GM18499 (cell line): ENCODE results near the gene PDCD11.
"Not testable (repeated sequence)": the region's sequence is repeated elsewhere in the genome, so short reads cannot be mapped to it uniquely, and the experiment has no call there.

Experiments
- ATAC-seq: cut with Tn5 transposase; IDR thresholded peaks from one replicate; pipeline ENCODE4 v1.9.1; 2021; ENCODE audit warnings: moderate number of reproducible peaks; ENCODE audit not compliant: insufficient read depth, unreplicated experiment

Gene PDCD11

DNA sequence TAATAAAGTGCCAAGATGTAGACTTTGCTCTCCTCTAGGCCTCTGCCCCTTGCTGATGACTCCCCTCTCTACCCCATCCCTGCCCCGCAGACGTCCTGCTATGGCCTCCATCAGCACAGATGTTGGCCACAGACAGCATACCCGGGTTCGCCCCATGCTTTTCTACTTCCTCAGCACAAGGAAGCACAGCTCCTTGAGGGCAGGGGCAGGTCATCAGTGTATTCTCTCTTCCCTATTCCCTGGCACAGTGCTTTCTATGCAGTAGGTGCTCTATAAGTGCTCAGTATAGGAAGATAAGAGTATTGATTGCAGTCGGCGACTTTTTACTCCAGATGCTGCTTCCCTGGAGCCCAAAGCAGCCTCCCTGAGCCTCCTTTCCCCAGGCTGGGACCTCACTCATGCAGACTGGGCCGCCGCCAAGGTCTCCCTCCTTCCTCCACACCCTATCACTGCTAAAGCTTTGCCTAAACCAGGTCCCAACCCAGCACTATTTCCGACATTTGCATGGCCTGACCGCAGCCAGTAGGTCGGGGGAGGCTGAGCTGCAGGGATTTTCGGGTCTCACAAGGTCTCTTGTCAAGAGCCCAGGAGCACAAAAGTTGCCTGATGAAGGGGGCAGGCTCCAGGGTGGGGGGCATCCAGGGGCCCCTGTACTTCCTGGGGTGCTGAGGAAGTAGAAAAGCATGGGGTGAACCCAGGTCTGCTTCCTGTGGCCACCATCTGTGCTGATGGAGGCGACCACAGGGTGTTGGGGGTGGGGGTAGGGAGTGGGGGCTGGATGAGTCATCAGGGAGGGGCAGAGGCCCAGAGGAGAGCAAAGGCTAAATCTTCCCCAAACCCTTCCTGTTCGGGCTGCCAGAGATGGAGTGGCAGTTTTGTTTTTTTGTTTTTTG is 74.6 kb downstream of the PDCD11 start:
- peak; percentile 60 for ATAC-seq

DNA sequence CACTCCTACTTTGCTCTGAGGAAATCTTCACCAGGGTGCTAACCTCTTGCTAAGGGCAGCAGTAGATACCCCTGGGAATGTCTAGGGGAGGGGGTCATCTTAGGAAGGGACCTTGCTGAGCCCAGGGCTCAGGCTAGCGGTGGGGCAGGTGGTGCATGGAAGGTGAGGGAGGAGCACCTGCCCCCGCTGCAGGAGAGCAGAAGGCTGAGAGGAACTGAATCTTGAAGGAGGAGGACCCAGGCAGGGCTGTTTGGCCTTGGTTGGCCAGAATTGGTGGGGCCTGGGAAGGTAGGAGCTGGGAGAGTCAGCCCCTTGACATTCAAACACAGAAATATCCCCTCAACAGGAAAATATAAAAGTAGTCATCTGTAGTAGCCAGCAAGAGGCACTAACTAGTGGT is 75.6 kb downstream of the PDCD11 start:
- no peak for ATAC-seq

DNA sequence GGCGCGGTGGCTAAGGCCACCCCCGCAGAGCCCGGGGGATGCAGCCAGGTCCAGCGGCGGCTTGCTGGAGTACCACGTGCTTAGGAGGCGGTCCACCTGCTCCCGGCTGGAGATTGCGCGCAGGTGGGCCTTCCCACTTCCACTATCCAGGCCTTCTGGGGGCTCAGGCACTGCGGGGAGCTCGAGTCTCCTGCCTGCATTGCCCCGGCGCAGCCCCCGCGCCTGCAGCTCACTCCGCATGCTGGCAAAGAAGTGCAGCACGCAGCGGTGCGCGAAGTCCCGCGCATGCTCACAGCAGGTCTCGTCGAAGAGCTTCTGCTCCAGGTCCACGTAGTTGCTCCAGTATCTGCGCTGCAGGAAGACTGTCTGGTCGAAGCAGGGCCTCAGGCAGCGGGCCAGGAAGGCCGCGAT is 76.8 kb downstream of the PDCD11 start:
- no peak for ATAC-seq

- no peak for ATAC-seq
Observed at GRCh38 chr10:103474077-103474476, 77.7 kb downstream of the PDCD11 start.

DNA sequence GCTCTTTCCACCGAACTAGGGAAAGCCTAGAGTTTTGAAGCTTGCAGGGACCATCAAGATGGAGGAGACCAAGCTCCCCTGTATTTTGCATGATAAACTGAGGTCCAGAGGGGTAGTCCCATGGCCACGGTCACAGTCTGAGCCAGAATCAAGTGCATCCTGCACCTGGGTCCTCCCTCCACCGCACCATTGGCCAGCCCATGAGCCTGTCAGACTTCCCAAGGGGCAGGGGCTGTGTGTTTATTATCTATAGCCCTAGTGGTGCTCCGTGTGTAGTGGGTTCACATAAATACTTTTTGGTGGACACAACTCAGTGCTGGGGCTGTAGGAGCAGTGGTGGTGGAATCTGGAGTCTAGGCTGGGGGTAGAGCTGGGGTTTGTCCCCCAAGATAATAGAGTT is 79.0 kb downstream of the PDCD11 start:
- no peak for ATAC-seq

GRCh38 chr10:103476046-103476768 is 79.8 kb downstream of the PDCD11 start:
- no peak for ATAC-seq

DNA sequence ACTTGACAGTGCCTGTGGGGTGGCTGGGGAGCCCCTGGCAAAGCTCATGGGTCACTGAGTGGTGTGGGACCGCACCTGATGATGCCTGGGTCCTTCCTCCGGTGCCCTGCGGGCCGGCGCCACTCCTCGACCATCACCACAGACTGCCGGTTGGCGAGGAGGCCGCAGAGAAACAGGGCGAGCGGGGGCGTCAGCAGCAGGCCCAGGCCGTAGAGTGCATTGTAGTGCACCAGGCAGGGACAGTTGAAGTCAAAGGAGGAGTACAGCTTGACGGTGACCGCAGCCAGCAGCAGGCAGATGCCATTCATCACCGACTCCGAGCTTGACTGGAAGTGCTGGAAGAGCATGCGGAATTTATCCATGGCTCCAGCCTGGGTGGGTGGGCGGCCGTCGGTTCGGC is 82.2 kb downstream of the PDCD11 start:
- no peak for ATAC-seq

- ATAC-seq: no peak
Observed at GRCh38 chr10:103479135-103479534, 82.7 kb downstream of the PDCD11 start, which contains the start of gene CALHM3. TSS of gene CALHM3 (minus strand) at chr10:103479240. CDS start at chr10:103479032, 208 bp downstream.

GRCh38 chr10:103480521-103480920 is 84.1 kb downstream of the PDCD11 start:
- ATAC-seq: no peak

DNA sequence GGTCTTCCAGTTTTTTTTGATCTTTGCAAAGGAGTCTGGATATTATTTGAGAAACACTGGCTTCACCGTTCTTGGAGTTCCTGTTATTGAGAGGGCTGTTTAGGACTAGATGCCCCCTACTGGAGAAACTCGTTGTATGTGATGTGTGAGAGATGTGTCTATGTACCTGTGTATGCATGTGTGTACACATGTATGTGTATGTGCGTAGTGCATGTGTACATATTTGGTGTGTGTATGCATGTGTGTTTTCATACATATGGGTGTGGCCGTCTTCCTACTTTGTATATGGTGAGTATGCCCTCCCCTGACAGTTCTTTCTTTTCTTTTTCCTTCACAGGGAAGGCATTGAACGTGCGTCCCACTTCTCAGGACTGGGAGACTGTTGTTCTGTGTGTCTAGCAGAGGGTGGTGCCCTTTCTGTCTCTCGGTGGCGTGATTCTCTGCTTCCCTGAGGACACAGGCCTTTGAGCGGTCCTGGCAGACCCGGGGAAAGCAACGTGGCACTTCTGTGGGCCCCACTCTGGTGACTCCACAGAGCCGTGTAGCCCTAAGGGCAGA is 85.6 kb downstream of the PDCD11 start:
- ATAC-seq: no peak

- ATAC-seq: not testable (repeated sequence)
Observed at GRCh38 chr10:103486635-103487409, 90.4 kb downstream of the PDCD11 start.

- ATAC-seq: no peak
Observed at GRCh38 chr10:103487410-103487708, 90.9 kb downstream of the PDCD11 start.

DNA sequence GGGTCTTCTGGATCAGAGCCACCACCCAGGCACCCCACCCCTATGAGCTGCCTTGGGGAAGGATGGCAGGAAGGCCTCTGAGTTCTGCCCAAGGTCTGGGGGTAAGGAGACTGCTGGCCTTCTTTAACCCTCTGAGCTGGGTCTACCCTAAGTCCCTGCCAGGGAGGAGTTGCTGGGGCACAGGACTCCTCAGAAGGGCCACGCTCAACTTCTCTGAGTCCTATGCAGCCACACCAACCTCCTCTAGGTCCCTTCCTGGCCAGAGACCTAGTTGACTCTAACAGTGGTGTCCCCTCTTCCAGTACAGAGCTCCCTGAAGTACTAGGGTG is 94.5 kb downstream of the PDCD11 start:
- no peak for ATAC-seq

- ATAC-seq: no peak
Observed at GRCh38 chr10:103491729-103492364, 95.4 kb downstream of the PDCD11 start.

- ATAC-seq: no peak
Observed at GRCh38 chr10:103492655-103493261, 96.3 kb downstream of the PDCD11 start.

DNA sequence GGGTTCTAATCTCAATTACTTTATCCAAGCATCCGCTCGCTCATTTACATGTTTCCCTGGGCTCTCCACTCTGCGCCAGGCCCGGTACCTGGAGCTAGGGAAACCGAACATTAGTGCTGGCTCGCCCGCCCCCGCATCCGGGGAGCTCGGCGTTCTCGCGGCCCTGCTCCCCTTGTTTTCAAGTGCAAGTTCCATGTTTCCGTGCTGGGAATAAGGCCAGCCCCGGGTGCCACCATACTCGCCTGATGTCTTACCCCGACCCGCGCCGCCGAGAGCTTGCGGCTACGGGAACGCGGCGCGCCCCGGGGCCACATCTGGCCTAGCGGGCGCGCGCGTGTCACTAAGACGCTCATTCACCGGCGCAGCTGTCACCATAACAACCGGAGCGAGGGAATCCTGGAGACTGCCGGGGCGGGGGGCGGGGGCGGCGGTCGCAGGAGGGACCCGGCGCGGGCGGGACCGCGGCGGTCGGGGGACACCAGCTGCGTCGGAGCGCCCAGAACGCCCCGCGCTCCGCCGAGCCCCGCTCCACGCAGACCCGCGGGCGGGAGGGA is 97.0 kb downstream of the PDCD11 start, which contains the start of gene NEURL1:
Gene NEURL1 (plus strand): TSS at position 344 of the 554 bp plus-strand sequence. CDS start 683 bp downstream, outside the sequence.
- ATAC-seq: no peak

DNA sequence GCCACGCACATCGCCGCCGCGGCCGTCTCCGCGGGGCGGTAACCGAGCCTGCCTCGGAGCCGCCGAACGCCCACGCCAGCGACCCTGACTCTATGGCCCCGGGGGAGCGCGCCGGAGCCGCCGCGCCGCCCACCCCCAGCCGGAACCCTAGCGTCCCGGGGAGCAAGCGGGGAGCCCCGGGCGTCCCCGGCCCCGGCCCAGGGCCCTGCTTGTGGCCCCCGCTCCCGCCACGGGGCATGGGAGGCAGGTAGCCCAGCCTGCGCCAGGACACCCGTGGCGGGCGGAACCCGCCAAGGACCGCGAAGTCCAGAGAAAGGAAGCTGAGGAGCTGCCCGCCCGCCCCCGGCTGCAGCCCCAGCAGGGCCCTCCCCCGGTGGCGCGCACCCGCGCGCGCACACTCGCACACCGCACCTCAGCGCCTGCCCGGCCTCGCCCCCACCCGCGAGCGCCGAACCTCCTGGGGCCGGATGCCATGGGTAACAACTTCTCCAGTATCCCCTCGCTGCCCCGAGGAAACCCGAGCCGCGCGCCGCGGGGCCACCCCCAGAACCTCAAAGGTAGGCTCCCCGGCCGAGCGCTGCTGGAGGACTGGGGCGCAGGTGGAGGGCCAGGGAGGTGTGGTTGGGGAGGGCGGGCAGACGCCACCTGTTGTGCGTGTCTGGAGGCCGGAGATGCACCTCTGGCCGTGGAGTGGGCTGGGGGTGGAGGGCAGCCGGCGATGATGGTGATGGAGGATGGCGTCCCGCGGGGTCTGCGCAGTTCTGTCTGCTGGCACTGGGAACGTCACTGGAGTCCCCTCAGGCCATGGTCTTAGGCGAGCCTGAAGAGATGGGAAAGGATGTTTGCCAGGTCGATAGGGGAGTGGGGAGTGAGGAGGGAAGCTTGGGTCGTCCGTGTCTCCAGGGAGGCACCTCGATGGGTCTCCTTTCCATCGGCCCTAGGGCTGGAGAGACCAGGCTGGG is 97.8 kb downstream of the PDCD11 start:
- no peak for ATAC-seq

- no peak for ATAC-seq
Observed at GRCh38 chr10:103495321-103495720, 98.9 kb downstream of the PDCD11 start.
